ENCODE results near the gene AP2A2.
"Not testable (repeated sequence)": the region's sequence is repeated elsewhere in the genome, so short reads cannot be mapped to it uniquely, and the experiment has no call there.

Gene AP2A2

GRCh38 chr11:1015826-1016545 lies 90.3 kb downstream of the AP2A2 start:
- no peak for DNase-seq (ENCODE audit: low read depth)

DNA sequence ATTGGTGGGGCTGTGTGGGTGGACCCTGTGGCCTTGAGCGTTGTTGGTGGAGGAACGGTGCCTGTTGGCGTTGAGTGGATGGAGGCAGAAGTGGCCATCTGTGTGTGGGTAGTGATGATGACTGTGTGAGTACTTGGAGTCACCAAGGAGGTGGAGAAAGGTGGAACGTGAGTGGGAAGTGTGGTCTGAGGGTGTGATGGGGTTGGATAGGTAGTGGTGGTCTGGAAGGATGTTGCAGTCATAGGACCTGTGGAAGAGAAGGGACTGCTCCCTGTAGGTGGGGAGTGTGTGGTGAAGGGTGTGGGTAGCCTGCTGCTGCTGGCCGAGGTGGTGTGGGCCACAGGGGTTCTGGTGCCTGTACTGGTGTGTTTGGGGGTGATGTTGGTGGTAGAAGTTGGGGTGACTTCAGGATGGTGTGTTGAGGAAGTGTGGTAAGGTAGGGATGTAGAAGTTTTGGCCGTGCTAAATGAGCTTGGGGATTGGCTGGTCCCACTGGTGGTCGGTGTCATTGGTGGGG lies 91.0 kb downstream of the AP2A2 start:
- DNase-seq (ENCODE audit: low read depth): not testable (repeated sequence)

GRCh38 chr11:1017269-1018005 lies 91.8 kb downstream of the AP2A2 start:
- no peak for DNase-seq (ENCODE audit: low read depth)

GRCh38 chr11:1018091-1018490 lies 92.4 kb downstream of the AP2A2 start:
- DNase-seq (ENCODE audit: low read depth): no peak

DNA sequence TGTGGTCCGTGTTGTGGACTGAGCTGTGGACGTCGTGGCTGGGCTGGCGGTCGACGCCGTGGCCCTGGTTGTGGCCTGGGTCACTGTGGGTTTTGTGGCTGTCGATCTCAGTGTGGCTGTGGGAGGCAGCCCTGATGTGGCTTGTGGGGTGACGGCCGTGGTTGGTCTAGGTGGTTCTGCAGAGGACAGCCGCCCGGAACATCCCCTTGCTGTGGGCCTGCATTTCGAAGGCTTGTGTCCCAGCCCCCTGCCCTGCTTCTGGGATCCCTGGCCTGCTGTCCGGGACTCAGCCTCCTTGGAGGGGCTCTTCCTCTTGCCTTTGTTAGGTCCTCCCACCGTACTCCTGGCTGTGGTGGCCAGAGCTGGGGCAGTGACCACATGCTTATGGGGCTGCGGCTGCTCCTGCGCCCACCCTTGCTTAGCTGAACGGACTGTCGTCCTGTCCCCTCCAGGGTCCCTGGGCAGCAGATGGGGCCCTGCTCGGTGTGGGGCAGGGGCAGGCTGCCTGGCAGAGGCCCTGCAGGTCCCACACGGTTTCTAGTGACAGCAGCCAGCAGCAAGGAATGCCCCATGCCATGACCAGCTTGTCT lies 93.7 kb downstream of the AP2A2 start:
- DNase-seq (ENCODE audit: low read depth): no peak

GRCh38 chr11:1020211-1020905 lies 94.7 kb downstream of the AP2A2 start:
- no peak for DNase-seq (ENCODE audit: low read depth)

DNA sequence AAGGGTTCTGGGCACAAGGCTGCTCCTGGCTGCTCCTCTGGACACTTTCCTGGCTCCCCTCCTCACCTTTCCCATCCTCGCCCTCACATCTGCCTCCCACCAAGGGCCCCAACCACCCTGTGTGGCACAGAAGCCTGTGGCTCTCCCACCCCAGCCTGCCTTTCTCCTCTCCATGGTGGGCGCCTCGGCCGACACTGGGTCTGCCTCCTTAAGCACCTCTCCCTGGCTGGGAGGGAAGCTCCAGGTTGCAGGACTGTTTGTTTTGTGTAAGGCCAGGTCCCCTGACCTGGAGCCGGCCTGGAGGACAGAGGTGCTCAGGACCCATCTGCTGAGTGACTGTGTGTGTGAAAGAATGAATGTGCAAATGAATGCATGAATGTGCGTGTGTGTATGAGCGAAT lies 96.7 kb downstream of the AP2A2 start:
- no peak for DNase-seq (ENCODE audit: low read depth)

- DNase-seq (ENCODE audit: low read depth): no peak
Measured at GRCh38 chr11:1022908-1023810, 97.5 kb downstream of the AP2A2 start.

DNA sequence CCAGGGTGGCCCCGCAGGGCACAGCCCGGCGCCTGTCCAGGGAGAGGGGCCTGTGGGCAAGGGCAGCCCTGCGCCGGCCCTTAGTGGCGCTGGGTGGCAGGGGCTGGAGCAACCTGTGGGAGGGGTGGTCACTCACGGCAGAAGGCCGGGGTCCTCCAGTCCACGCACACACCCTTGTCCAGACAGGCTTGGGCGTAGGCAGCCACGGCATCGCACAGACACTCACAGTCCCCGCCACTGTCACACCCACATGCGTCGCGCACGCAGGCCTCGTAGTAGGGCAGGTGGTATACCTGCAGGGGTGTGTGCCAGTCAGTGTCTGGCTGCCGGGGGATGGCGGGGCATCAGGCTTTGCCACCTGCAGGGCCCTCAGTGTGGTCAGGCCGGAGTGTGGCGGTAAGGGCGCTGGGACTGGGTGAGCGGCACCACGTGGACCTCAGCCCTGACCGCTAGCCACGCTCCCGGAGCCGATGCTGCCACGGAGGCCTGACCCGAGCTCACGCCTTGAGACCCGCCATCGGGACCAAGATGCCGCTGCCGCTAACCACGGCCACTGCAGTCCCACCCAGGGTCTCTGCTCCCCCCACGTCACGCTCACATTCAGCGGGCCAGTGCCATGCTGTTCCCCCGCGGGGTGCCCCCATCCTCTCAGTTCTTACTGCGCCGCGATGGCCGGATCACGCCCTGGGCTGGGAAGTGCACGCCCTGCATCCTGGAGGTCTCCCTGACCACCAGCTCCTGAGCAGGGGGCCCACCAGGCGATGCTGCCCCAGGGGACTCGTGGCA lies 98.3 kb downstream of the AP2A2 start:
- no peak for DNase-seq (ENCODE audit: low read depth)

GRCh38 chr11:1024597-1025409 lies 99.1 kb downstream of the AP2A2 start:
- no peak for DNase-seq (ENCODE audit: low read depth)

DNA sequence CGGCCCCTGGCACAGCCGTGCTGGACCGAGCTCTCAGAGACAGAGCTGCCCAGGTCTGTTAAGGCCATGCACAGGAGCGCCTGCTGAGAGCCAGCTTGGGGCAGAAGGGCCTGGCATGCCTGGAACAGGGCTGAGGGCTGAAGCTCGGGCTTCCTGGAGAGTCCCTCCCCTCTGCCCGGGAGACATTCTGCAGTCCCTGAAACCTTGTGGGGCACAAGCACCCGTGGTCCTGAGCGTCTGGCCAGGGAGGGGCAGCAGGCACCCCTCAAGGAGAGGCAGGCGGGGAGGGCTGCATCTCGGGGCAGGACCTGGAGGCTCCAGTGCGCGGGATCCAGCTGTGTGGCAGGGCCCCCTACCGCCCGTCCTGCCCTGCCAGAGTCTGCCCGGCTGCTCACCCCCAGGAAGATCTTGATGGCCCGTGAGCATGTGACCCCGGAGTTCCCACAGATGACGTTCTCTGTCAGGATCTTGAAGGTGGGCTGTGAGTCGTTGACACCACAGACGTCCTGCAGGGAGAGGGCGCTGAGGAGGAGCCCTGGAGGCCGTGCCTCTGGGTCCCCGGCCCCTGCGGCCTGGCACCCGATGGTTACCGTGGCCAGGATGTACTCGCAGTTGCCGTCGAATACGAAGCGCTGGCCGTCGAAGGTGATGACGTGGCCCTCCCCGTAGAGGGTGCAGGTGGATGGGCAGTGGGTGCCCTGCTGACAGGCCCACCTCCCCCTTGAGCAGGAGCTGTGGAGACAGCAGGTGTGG lies 99.9 kb downstream of the AP2A2 start:
- DNase-seq (ENCODE audit: low read depth): no peak

- no peak for DNase-seq (ENCODE audit: low read depth)
Measured at GRCh38 chr11:1026163-1026450, 100.4 kb downstream of the AP2A2 start.

DNA sequence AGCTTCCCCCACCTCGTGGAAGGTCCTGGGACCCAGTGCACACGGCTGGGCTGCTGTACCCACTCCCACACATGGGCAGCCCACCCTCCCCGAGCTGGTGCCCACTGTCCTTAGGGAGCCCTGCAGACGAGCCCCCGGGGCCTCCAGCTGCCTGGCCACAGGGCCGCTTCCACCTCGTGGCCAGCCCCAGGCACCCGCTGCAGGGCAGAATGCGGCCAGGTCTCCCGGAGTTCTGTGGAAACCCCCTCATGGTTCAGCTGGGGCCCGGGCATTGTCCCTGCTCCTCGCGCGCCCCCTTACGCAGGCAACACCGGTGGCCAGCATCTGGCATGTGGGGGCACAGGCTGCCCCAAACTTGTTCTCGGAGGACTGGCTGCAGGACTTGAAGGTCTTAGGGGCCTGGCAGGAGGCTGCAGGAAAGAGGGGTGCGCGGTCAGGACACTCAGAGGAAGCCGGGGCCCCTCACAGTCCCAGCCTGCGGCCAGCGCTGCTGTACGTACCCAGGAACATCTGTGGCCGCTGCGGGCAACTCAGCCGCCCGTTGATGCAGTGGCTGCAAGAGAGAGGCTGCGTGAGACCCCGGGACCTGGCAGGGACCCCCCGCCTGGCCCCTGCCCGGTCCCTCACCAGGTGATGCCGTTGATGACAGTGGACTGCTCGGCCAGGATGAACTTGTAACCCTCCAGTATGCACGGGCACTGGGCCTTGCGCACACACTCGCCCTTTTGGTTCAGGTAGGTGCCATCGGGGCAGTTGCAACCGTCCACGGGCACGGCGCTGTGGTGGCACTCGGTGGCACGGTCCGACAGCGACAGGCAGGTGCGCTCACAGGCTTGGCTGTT lies 101.2 kb downstream of the AP2A2 start:
- no peak for DNase-seq (ENCODE audit: low read depth)

- no peak for DNase-seq (ENCODE audit: low read depth)
Measured at GRCh38 chr11:1027483-1028290, 102.0 kb downstream of the AP2A2 start.

- no peak for DNase-seq (ENCODE audit: low read depth)
Measured at GRCh38 chr11:1028291-1028540, 102.5 kb downstream of the AP2A2 start.

DNA sequence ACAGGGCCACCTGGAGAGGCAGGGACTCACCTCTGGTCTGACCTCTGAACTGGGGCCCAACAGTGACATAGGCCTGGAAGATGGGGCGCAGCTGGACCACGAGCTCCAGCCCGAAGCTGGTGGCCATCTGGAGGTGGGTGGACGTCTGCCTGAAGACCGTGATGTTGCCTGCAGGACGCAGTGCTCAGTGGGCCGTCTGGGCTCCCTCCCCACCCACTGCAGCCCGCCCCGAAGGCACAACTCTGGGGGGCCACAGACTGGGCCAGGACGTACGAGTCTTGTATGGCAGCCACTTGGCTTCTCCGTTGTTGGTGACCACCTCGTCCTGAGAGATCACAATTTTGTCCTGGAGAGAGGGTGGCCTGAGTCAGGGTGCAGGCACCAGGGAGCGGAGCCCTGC lies 102.9 kb downstream of the AP2A2 start:
- DNase-seq (ENCODE audit: low read depth): no peak

GRCh38 chr11:1029051-1029450 lies 103.4 kb downstream of the AP2A2 start:
- no peak for DNase-seq (ENCODE audit: low read depth)

DNA sequence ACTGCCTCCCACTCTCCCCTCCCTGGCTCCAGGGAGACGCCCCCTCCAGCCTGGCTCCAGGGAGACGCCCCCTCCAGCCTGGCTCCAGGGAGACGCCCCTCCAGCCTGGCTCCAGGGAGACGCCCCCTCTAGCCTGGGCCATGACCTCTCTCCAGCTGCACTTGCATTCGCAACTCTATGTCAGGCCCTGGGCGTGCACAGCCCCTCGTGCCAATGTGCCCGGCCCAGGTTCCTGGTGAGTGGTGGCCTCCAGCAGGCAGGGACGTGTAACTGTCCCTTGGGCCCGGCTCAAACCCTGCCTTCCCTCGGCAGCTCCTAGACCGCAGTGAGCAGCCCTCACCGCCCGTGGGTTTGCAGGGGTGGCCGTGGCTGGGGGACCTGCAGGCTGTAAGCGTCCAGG lies 104.0 kb downstream of the AP2A2 start:
- DNase-seq (ENCODE audit: low read depth): no peak
